Glutamatergic neuron (in vitro differentiated cells): ENCODE results near the gene KIRREL3. TPM values are rescaled to one million over a fixed set of nuclear protein-coding genes. Genes with fewer than 3 reads are reported as not detected.

ENCODE experiments used
- DNase-seq: peaks from one replicate; pipeline ENCODE4 v3.0.0; 2022
- H3K27ac Mint-ChIP-seq: one replicate; pipeline ENCODE4 v1.8.0; 2020; ENCODE audit warnings: mild to moderate bottlenecking, mixed read lengths, inconsistent platforms; ENCODE audit not compliant: unreplicated experiment
- H3K27me3 Mint-ChIP-seq: one replicate; pipeline ENCODE4 v1.8.0; 2020; ENCODE audit warnings: mild to moderate bottlenecking, moderate library complexity, mixed read lengths, inconsistent platforms; ENCODE audit not compliant: unreplicated experiment
- H3K36me3 Mint-ChIP-seq: one replicate; pipeline ENCODE4 v1.8.0; 2020; ENCODE audit warnings: mild to moderate bottlenecking, mixed read lengths, inconsistent platforms; ENCODE audit not compliant: unreplicated experiment
- H3K4me1 Mint-ChIP-seq: one replicate; pipeline ENCODE4 v1.8.0; 2020; ENCODE audit warnings: mild to moderate bottlenecking, low read depth, mixed read lengths, inconsistent platforms; ENCODE audit not compliant: unreplicated experiment
- H3K4me3 Mint-ChIP-seq: one replicate; pipeline ENCODE4 v1.8.0; 2020; ENCODE audit warnings: mild to moderate bottlenecking, mixed read lengths, inconsistent platforms; ENCODE audit not compliant: unreplicated experiment
- H3K9me3 Mint-ChIP-seq: one replicate; pipeline ENCODE4 v1.8.0; 2020; ENCODE audit warnings: mild to moderate bottlenecking, moderate library complexity, mixed read lengths, inconsistent platforms; ENCODE audit not compliant: unreplicated experiment
- CTCF ChIP-seq: fragments of 200-600 bp; sonication (generic); IDR thresholded peaks from one replicate; pipeline ENCODE4 v1.5.0; 2021; ENCODE audit not compliant: partially characterized antibody, unreplicated experiment
- total RNA-seq: library from RNA; stranded (reverse); fragmentation: NEBNext Ultra II Directional; extraction: Animal tissue kit (Norgen Biotek cat#: 25700); gene quantifications from one replicate; pipeline ENCODE4 v1.2.1, GENCODE V29; 2021; ENCODE audit not compliant: unreplicated experiment

KIRREL3 gene
- total RNA-seq, 1 donor from 2014 or later: 25.3 TPM

GRCh38 chr11:126440792-126441514 lies 559.6 kb downstream of the KIRREL3 start:
- Mint-ChIP-seq H3K9me3 (peaks cover 3% of the 10 kb centered on the region), H3K27me3 (peaks cover 8% of the 10 kb centered on the region), H3K4me3 (no peak overlapping the region), H3K36me3 (no peaks in the 10 kb centered on the region), H3K4me1 (peaks cover 26% of the 10 kb centered on the region), H3K27ac (no peak overlapping the region)
- TF ChIP-seq CTCF: peak; percentile 97
- DNase-seq: peak; percentile 91

GRCh38 chr11:126440276-126440675 lies 560.3 kb downstream of the KIRREL3 start:
- Mint-ChIP-seq H3K36me3 (no peaks in the 10 kb centered on the region), H3K27ac (no peak overlapping the region), H3K4me1 (peaks cover 26% of the 10 kb centered on the region), H3K9me3 (peaks cover 3% of the 10 kb centered on the region), H3K27me3 (peaks cover 6% of the 10 kb centered on the region), H3K4me3 (no peak overlapping the region)
- DNase-seq: no peak
- no peak for TF ChIP-seq CTCF

GRCh38 chr11:126438691-126439090 lies 561.9 kb downstream of the KIRREL3 start:
- no peak for DNase-seq
- Mint-ChIP-seq H3K4me3 (no peak overlapping the region), H3K27ac (peak overlapping the region; percentile 46), H3K4me1 (peaks cover 28% of the 10 kb centered on the region), H3K36me3 (no peaks in the 10 kb centered on the region), H3K9me3 (peaks cover 5% of the 10 kb centered on the region), H3K27me3 (peaks cover 9% of the 10 kb centered on the region)
- no peak for TF ChIP-seq CTCF

- peaks cover 9% of the 10 kb centered on the region for H3K27me3 Mint-ChIP-seq
Observed at GRCh38 chr11:126438272-126438671, 562.3 kb downstream of the KIRREL3 start.

More at GRCh38 chr11:126438272-126438671, 562.3 kb downstream of the KIRREL3 start:
- Mint-ChIP-seq H3K4me1 (peaks cover 24% of the 10 kb centered on the region), H3K36me3 (no peaks in the 10 kb centered on the region), H3K4me3 (no peak overlapping the region), H3K27ac (peak overlapping the region; percentile 46), H3K9me3 (peaks cover 6% of the 10 kb centered on the region)
- DNase-seq: no peak
- TF ChIP-seq CTCF: no peak
